Fibroblast of lung (primary cell): Measurements from ENCODE around the gene EVPLL. TPM values are rescaled to one million over a fixed set of nuclear protein-coding genes. Genes with fewer than 3 reads are reported as not detected.

Experiments
- DNase-seq, 2 donors: peaks; one replicate each; pipeline versions ENCODE4 v3.0.0 to v3.0.0-alpha.2; 2010; ENCODE audit warnings: low read depth in 2 of 2
- H2AFZ ChIP-seq: 2 replicates; pipeline ENCODE4 v1.5.1; 2012; ENCODE audit warnings: low read length, control low read depth, inconsistent platforms
- H3K27ac ChIP-seq: 2 replicates; pipeline ENCODE4 v1.5.1; 2011; ENCODE audit warnings: low read length, control low read depth; ENCODE audit not compliant: insufficient read depth
- H3K27me3 ChIP-seq: 2 replicates; pipeline ENCODE4 v1.5.1; 2011; ENCODE audit warnings: mild to moderate bottlenecking, low read length; ENCODE audit not compliant: control insufficient read depth, insufficient read depth
- H3K36me3 ChIP-seq: 2 replicates; pipeline ENCODE4 v1.5.1; 2011; ENCODE audit warnings: low read length; ENCODE audit not compliant: control insufficient read depth, insufficient read depth
- H3K4me1 ChIP-seq: 2 replicates; pipeline ENCODE4 v1.5.1; 2011; ENCODE audit warnings: low read length; ENCODE audit not compliant: control insufficient read depth, insufficient read depth; ENCODE audit errors: extremely low read depth
- H3K4me2 ChIP-seq: 2 replicates; pipeline ENCODE4 v1.5.1; 2011; ENCODE audit warnings: low read length, control low read depth; ENCODE audit not compliant: insufficient read depth; ENCODE audit errors: extremely low read depth
- H3K4me3 ChIP-seq, 4 experiments: fragments of 200-600 bp in 1 of 4; sonication (generic) in 1 of 4; replicated peaks in 1 of 4; 2 replicates each; pipeline ENCODE4 v1.5.1; 2011 to 2016; ENCODE audit warnings: low read length in 4 of 4, low read depth in 3 of 4, mild to moderate bottlenecking in 3 of 4, control low read depth in 2 of 4, inconsistent platforms in 1 of 4, mixed read lengths in 1 of 4; ENCODE audit not compliant: insufficient read depth in 1 of 4; ENCODE audit errors: control extremely low read depth in 1 of 4
- H3K79me2 ChIP-seq: 2 replicates; pipeline ENCODE4 v1.5.1; 2012; ENCODE audit warnings: mild to moderate bottlenecking, low read length, inconsistent platforms; ENCODE audit not compliant: control insufficient read depth, insufficient read depth
- H3K9ac ChIP-seq: 2 replicates; pipeline ENCODE4 v1.5.1; 2011; ENCODE audit warnings: mild to moderate bottlenecking, low read length, control low read depth; ENCODE audit not compliant: insufficient read depth
- H3K9me3 ChIP-seq: 2 replicates; pipeline ENCODE4 v1.5.1; 2012; ENCODE audit warnings: low read depth, low read length; ENCODE audit not compliant: control insufficient read depth, insufficient read depth
- H4K20me1 ChIP-seq: 2 replicates; pipeline ENCODE4 v1.5.1; 2011; ENCODE audit warnings: low read length; ENCODE audit not compliant: control insufficient read depth, insufficient read depth; ENCODE audit errors: extremely low read depth
- CTCF ChIP-seq, 2 donors: IDR thresholded peaks in 1 of 2; conservative IDR thresholded peaks in 1 of 2; 1 replicate in 1 of 2; 2 replicates in 1 of 2; pipeline ENCODE4 v1.5.1; 2011 to 2012; ENCODE audit warnings: low read length in 2 of 2, control low read depth in 1 of 2, inconsistent platforms in 1 of 2, low read depth in 1 of 2, mild to moderate bottlenecking in 1 of 2
- EZH2 ChIP-seq: IDR thresholded peaks from 2 replicates; pipeline ENCODE4 v1.5.1; 2012; ENCODE audit warnings: low read length, control low read depth, mild to moderate bottlenecking; ENCODE audit errors: missing control alignments
- polyA plus RNA-seq, 2 donors: library from polyadenylated mRNA; depleted of rRNA in 1 of 2; stranded (reverse) in 1 of 2; unstranded in 1 of 2; fragments of >200 nt; gene quantifications; 2 replicates each; pipeline ENCODE4 v1.2.1, GENCODE V29; 2011 to 2012; ENCODE audit warnings: missing spikeins in 1 of 2
- total RNA-seq: library from RNA; depleted of rRNA; stranded (reverse); fragments of >200 nt; gene quantifications from 2 replicates; pipeline ENCODE4 v1.2.1, GENCODE V29; 2014

The EVPLL gene
- total and polyA plus RNA-seq, 2 donors (not counting 1 experiment from before 2014, with no cell fraction given), result not detected

- no peaks in the 10 kb centered on the region for H4K20me1 ChIP-seq
- no peak overlapping the region for H3K4me3 ChIP-seq
- DNase-seq, result no peak
- no peak overlapping the region for H3K9ac ChIP-seq
- TF ChIP-seq EZH2 (no peak), CTCF (conservative IDR thresholded peaks at IDR 0.05 in 1 of 2, IDR thresholded peaks at IDR 0.05 in 1 of 2; ENCODE audit: low read depth in 1 of 2, low read length in 2 of 2) (no peak)
- H3K27ac ChIP-seq, result no peak overlapping the region
- peaks cover 5% of the 10 kb centered on the region for H3K36me3 ChIP-seq
- no peaks in the 10 kb centered on the region for H3K79me2 ChIP-seq
- H3K4me2 ChIP-seq, result no peak overlapping the region
- no peaks in the 10 kb centered on the region for H3K27me3 ChIP-seq
- H3K9me3 ChIP-seq, result no peaks in the 10 kb centered on the region
- no peaks in the 10 kb centered on the region for H3K4me1 ChIP-seq
- no peak overlapping the region for H2AFZ ChIP-seq
Measured at GRCh38 chr17:18344021-18344420, 33.6 kb upstream of the EVPLL start.

- Histone ChIP-seq H3K36me3 (no peaks in the 10 kb centered on the region), H3K79me2 (no peaks in the 10 kb centered on the region), H3K4me3 (no peak overlapping the region), H3K27me3 (no peaks in the 10 kb centered on the region), H3K27ac (no peak overlapping the region), H3K9ac (no peak overlapping the region), H3K4me1 (peaks cover 2% of the 10 kb centered on the region), H3K4me2 (no peak overlapping the region), H4K20me1 (no peaks in the 10 kb centered on the region), H2AFZ (no peak overlapping the region), H3K9me3 (no peaks in the 10 kb centered on the region)
- TF ChIP-seq EZH2, result no peak
- no peak for TF ChIP-seq CTCF (conservative IDR thresholded peaks at IDR 0.05 in 1 of 2, IDR thresholded peaks at IDR 0.05 in 1 of 2; ENCODE audit: low read depth in 1 of 2, low read length in 2 of 2)
- DNase-seq, result no peak
Measured at GRCh38 chr17:18353541-18353940, 24.0 kb upstream of the EVPLL start.

- Histone ChIP-seq H3K27me3 (no peaks in the 10 kb centered on the region), H3K9me3 (no peaks in the 10 kb centered on the region), H3K27ac (no peak overlapping the region), H3K79me2 (no peaks in the 10 kb centered on the region), H2AFZ (no peak overlapping the region), H3K4me1 (peaks cover 2% of the 10 kb centered on the region), H3K4me2 (no peak overlapping the region), H3K9ac (no peak overlapping the region), H3K4me3 (no peak overlapping the region), H4K20me1 (no peaks in the 10 kb centered on the region), H3K36me3 (no peaks in the 10 kb centered on the region)
- no peak for TF ChIP-seq EZH2
- no peak for TF ChIP-seq CTCF (conservative IDR thresholded peaks at IDR 0.05 in 1 of 2, IDR thresholded peaks at IDR 0.05 in 1 of 2; ENCODE audit: low read depth in 1 of 2, low read length in 2 of 2)
- DNase-seq, result peak; percentile 36 to 85
Measured at GRCh38 chr17:18356624-18357023, 21.0 kb upstream of the EVPLL start.
